Lung (tissue), 12 donors: ENCODE measurements around the gene CDH16. TPM values are rescaled to one million over a fixed set of nuclear protein-coding genes. Genes with fewer than 3 reads are reported as not detected.

Experiments
- ATAC-seq: fragments of 200-7000 bp; cut with Tn5 transposase; one replicate; pipeline ENCODE4 v1.9.1; 2020; ENCODE audit warnings: moderate number of reproducible peaks; ENCODE audit not compliant: insufficient read depth, low FRiP score
- DNase-seq, 3 donors: peaks; one replicate each; pipeline ENCODE4 v3.0.0-alpha.2; 2013 to 2017
- H3K27ac ChIP-seq, 2 donors: one replicate each; pipeline ENCODE4 v1.5.1; 2013; ENCODE audit warnings: mild to moderate bottlenecking in 2 of 2, moderate library complexity in 2 of 2, control low read depth in 1 of 2, inconsistent platforms in 1 of 2, low read depth in 1 of 2, low read length in 1 of 2
- H3K27me3 ChIP-seq, 3 donors: one replicate each; pipeline ENCODE4 v1.5.1; 2013; ENCODE audit warnings: low read length in 2 of 3; ENCODE audit not compliant: control insufficient read depth in 3 of 3, insufficient read depth in 3 of 3
- H3K36me3 ChIP-seq, 4 donors: one replicate each; pipeline ENCODE4 v1.5.1; 2013; ENCODE audit warnings: low read length in 4 of 4, mild to moderate bottlenecking in 1 of 4, moderate library complexity in 1 of 4; ENCODE audit not compliant: control insufficient read depth in 4 of 4, insufficient read depth in 4 of 4
- H3K4me1 ChIP-seq, 5 donors: one replicate each; pipeline ENCODE4 v1.5.1; 2013; ENCODE audit warnings: low read length in 5 of 5, mild to moderate bottlenecking in 2 of 5, moderate library complexity in 1 of 5; ENCODE audit not compliant: control insufficient read depth in 5 of 5, insufficient read depth in 5 of 5
- H3K4me3 ChIP-seq: one replicate; pipeline ENCODE4 v1.5.1; 2013; ENCODE audit warnings: mild to moderate bottlenecking, control low read depth, moderate library complexity
- H3K9ac ChIP-seq, 2 donors: one replicate each; pipeline ENCODE4 v1.5.1; 2013; ENCODE audit warnings: low read length in 2 of 2, control low read depth in 1 of 2; ENCODE audit not compliant: insufficient read depth in 1 of 2
- H3K9me3 ChIP-seq, 4 donors: one replicate each; pipeline ENCODE4 v1.5.1; 2013; ENCODE audit warnings: low read length in 3 of 4, mild to moderate bottlenecking in 1 of 4, moderate library complexity in 1 of 4; ENCODE audit not compliant: control insufficient read depth in 4 of 4, insufficient read depth in 3 of 4
- WGBS, 2 donors: extraction: QIAGEN DNeasy Blood & Tissue Kit; methylation state at CpG; one replicate each; pipeline ENCODE4 v1.1.7; 2013; 5-methylcytosine and 5-hydroxymethylcytosine counted together
- polyA plus RNA-seq, 2 donors: library from polyadenylated mRNA; stranded (reverse); fragments of 200-250 nt; gene quantifications; one replicate each; pipeline ENCODE4 v1.2.1, GENCODE V29; 2013
- total RNA-seq, 2 donors: library from RNA; depleted of rRNA in 1 of 2; stranded (reverse); fragments of >200 nt in 1 of 2; gene quantifications; one replicate each; pipeline ENCODE4 v1.2.1, GENCODE V29; 2014 to 2021
- TF ChIP-seq, protein P1 (sequence below): IDR thresholded peaks from 2 replicates; pipeline ENCODE4 v1.5.1; 2012; ENCODE audit warnings: mild to moderate bottlenecking; ENCODE audit errors: control extremely low read depth, extremely low read depth
- donor health status: control.
- donor health status: control.
- donor health status: Bipolar disorder and iron deficiency.
- donor health status: healthy.
- donor health status: DM: yes; HTN: yes; CAD: no.

CDH16 gene
- total and polyA plus RNA-seq, 4 donors: 0.25 to 1.7 (median 0.64) TPM; not detected in 1

DNA sequence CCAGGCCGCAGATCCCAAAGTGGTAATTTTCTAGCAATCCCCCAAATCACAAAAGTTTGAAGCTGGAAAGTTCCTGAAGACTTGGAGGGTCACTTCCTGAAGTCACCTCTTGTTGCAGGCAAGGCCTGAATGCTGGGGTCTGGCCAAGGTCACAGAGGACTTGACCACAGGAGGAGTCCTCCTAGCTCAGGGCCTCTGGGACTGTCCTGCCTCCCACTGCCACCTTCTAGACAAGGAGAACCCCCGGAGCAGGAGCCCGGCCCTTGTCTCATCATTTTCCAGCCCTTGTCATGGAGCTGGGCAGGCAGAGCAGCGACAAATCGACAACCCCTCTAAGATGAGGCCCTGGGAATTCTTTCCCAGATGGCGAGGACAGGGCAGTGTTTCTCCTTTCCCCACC lies 330 bp downstream of the CDH16 start:
- Histone ChIP-seq H3K36me3 (no peaks in the 10 kb centered on the region), H3K27ac (no peak overlapping the region), H3K27me3 (peaks cover 0 to under 1% (median 0%) of the 10 kb centered on the region in 3 donors), H3K4me1 (peaks cover 0 to 9% (median 0%) of the 10 kb centered on the region in 5 donors), H3K9me3 (no peaks in the 10 kb centered on the region), H3K9ac (no peak overlapping the region), H3K4me3 (no peak overlapping the region)
- ATAC-seq (no peak), DNase-seq (no peak)
- TF ChIP-seq, protein P1, sequence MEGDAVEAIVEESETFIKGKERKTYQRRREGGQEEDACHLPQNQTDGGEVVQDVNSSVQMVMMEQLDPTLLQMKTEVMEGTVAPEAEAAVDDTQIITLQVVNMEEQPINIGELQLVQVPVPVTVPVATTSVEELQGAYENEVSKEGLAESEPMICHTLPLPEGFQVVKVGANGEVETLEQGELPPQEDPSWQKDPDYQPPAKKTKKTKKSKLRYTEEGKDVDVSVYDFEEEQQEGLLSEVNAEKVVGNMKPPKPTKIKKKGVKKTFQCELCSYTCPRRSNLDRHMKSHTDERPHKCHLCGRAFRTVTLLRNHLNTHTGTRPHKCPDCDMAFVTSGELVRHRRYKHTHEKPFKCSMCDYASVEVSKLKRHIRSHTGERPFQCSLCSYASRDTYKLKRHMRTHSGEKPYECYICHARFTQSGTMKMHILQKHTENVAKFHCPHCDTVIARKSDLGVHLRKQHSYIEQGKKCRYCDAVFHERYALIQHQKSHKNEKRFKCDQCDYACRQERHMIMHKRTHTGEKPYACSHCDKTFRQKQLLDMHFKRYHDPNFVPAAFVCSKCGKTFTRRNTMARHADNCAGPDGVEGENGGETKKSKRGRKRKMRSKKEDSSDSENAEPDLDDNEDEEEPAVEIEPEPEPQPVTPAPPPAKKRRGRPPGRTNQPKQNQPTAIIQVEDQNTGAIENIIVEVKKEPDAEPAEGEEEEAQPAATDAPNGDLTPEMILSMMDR: no peak
- WGBS, 2 donors: 84 to 94% methylated on average over 6 of the region's 6 CpGs

DNA sequence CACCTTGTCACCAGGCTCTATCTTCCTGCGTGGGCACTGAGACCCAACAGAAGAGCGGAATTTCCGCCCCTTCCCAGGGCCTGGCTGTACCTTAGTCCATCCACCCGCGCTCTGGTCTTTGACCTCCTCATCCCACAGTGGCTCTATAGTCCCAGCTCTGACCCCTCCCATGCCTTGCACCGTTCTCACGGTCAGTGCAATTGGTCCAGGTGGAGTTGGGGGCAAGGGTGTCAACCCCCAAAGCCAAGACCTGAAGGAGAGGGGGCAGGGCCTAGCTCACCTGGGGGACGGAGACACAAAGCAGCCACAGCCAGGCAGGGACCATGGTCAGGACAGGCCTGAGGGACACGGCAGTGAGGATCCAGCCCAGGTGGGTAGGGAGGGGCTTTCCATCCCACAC lies 944 bp downstream of the CDH16 start:
- H3K9me3 ChIP-seq: no peaks in the 10 kb centered on the region
- H3K9ac ChIP-seq: no peak overlapping the region
- TF ChIP-seq, protein P1: no peak
- H3K36me3 ChIP-seq: no peaks in the 10 kb centered on the region
- ATAC-seq: no peak
- H3K27me3 ChIP-seq: no peaks in the 10 kb centered on the region
- DNase-seq: no peak
- peaks cover 0 to 9% (median 0%) of the 10 kb centered on the region in 5 donors for H3K4me1 ChIP-seq
- no peak overlapping the region for H3K27ac ChIP-seq
- H3K4me3 ChIP-seq: no peak overlapping the region
- 89 to 96% methylated on average over 9 of the region's 9 CpGs for WGBS, 2 donors

DNA sequence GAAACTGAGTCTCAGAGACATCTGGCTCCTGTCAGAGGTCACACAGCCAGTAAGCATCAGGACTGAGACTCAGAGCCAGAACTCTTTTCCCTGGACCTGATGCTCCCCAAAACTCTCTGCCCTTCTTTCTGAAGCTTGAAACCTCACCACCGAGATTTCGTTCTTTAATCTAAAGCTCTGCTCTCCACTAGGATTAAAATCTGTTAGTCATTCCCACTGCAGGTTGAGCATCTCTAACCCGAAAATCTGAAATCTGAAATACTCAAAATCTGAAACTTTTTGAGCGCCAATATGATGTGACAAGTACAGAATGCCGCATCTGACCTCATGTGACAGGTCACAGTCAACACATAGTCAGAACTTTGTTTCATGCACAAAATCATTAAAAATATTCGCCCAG lies 2.2 kb downstream of the CDH16 start:
- no peaks in the 10 kb centered on the region for H3K36me3 ChIP-seq
- H3K27ac ChIP-seq: no peak overlapping the region
- no peak overlapping the region for H3K9ac ChIP-seq
- TF ChIP-seq, protein P1: no peak
- no peaks in the 10 kb centered on the region for H3K9me3 ChIP-seq
- DNase-seq (no peak), ATAC-seq (no peak)
- H3K4me1 ChIP-seq: peaks cover 0 to 7% (median 0%) of the 10 kb centered on the region in 5 donors
- H3K4me3 ChIP-seq: no peak overlapping the region
- 89 to 90% methylated on average over 6 of the region's 6 CpGs for WGBS, 2 donors
- no peaks in the 10 kb centered on the region for H3K27me3 ChIP-seq

DNA sequence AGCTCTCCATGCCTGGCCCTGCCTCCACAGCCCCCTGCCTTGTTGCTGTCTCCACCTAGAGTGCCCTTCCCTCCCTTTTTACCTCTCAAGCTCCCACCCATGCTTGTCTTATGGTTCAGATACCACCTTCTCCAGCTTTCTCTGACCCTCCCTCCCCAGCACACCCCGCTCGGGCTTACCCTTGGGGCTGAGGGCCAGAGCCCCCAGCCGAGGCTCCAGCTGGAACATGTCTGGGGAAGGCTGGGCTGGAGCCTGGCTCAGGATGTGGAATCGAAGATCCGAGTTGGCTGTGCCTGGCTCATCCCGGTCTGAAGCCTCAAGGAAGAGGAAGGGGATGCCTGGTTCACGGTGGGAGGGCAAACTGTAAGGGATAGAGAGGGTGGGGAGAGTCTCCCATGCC lies 3.6 kb downstream of the CDH16 start:
- Histone ChIP-seq H3K4me1 (peaks cover 0 to 3% (median 0%) of the 10 kb centered on the region in 5 donors), H3K9ac (no peak overlapping the region), H3K27me3 (no peaks in the 10 kb centered on the region), H3K9me3 (no peaks in the 10 kb centered on the region), H3K36me3 (no peaks in the 10 kb centered on the region), H3K4me3 (no peak overlapping the region), H3K27ac (no peak overlapping the region)
- TF ChIP-seq, protein P1: no peak
- ATAC-seq (no peak), DNase-seq (no peak)
- 63 to 73% methylated on average over 7 of the region's 7 CpGs for WGBS, 2 donors
